GM18517 (cell line): ENCODE measurements around the gene CDC26.
A peak's percentile ranks its signal among the peaks of the same experiment; 100 is the strongest.
"Not testable (repeated sequence)": the region's sequence is repeated elsewhere in the genome, so short reads cannot be mapped to it uniquely, and the experiment has no call there.

Experiments
- ATAC-seq: cut with Tn5 transposase; IDR thresholded peaks from one replicate; pipeline ENCODE4 v1.9.1; 2021; ENCODE audit warnings: mild to moderate bottlenecking, moderate library complexity; ENCODE audit not compliant: unreplicated experiment

The CDC26 gene

GRCh38 chr9:113296247-113296646, 20.9 kb upstream of the CDC26 start:
- not testable (repeated sequence) for ATAC-seq

GRCh38 chr9:113293285-113293878, 18.0 kb upstream of the CDC26 start:
- ATAC-seq = no peak

- no peak for ATAC-seq
Observed at GRCh38 chr9:113290052-113290607, 14.8 kb upstream of the CDC26 start.

GRCh38 chr9:113289091-113289490, 13.7 kb upstream of the CDC26 start:
- ATAC-seq = no peak

- no peak for ATAC-seq
Observed at GRCh38 chr9:113281356-113281755, 6.0 kb upstream of the CDC26 start.

GRCh38 chr9:113278840-113279239, 3.5 kb upstream of the CDC26 start:
- no peak for ATAC-seq

- ATAC-seq = peak; percentile 37
Observed at GRCh38 chr9:113274474-113275156, 757 bp downstream of the CDC26 start.

GRCh38 chr9:113269871-113270270, 5.5 kb downstream of the CDC26 start:
- no peak for ATAC-seq

- no peak for ATAC-seq
Observed at GRCh38 chr9:113269355-113269754, 6.0 kb downstream of the CDC26 start.

- ATAC-seq = no peak
Observed at GRCh38 chr9:113267911-113268566, 7.3 kb downstream of the CDC26 start.

- no peak for ATAC-seq
Observed at GRCh38 chr9:113266174-113266573, 9.2 kb downstream of the CDC26 start.

GRCh38 chr9:113261917-113262671, 13.3 kb downstream of the CDC26 start:
- no peak for ATAC-seq

GRCh38 chr9:113258282-113258681, 17.1 kb downstream of the CDC26 start:
- no peak for ATAC-seq

- ATAC-seq = no peak
Observed at GRCh38 chr9:113257863-113258262, 17.5 kb downstream of the CDC26 start.

GRCh38 chr9:113255438-113255837, 19.9 kb downstream of the CDC26 start:
- no peak for ATAC-seq

- no peak for ATAC-seq
Observed at GRCh38 chr9:113254991-113255390, 20.4 kb downstream of the CDC26 start.

- ATAC-seq = no peak
Observed at GRCh38 chr9:113250807-113251206, 24.6 kb downstream of the CDC26 start.

GRCh38 chr9:113249661-113250060, 25.7 kb downstream of the CDC26 start:
- not testable (repeated sequence) for ATAC-seq

GRCh38 chr9:113247640-113248039, 27.7 kb downstream of the CDC26 start:
- no peak for ATAC-seq

GRCh38 chr9:113246928-113247327, 28.4 kb downstream of the CDC26 start:
- no peak for ATAC-seq

GRCh38 chr9:113245894-113246293, 29.5 kb downstream of the CDC26 start:
- ATAC-seq = no peak
